PFSK-1 (cell line): ENCODE results near the gene LYG2.

Experiments used
- FOXP2 ChIP-seq: optimal IDR thresholded peaks from 2 replicates; pipeline ENCODE3; 2011; ENCODE audit warnings: borderline replicate concordance, control low read depth, inconsistent platforms; ENCODE audit not compliant: insufficient read depth; ENCODE audit errors: extremely low read length, extremely low read depth
- POLR2AphosphoS5 ChIP-seq: IDR thresholded peaks from 2 replicates; pipeline ENCODE4 v1.6.1; 2012; ENCODE audit warnings: low read depth, mild to moderate bottlenecking, control low read depth, low read length, moderate library complexity
- REST ChIP-seq, 2 experiments: IDR thresholded peaks; 2 replicates each; pipeline versions ENCODE4 v1.6.1 to v1.8.0; 2011 to 2012; ENCODE audit warnings: low read depth in 2 of 2, low read length in 2 of 2, control low read depth in 1 of 2, inconsistent platforms in 1 of 2, mild to moderate bottlenecking in 1 of 2, moderate library complexity in 1 of 2; ENCODE audit not compliant: insufficient read depth in 1 of 2
- SIN3A ChIP-seq: IDR thresholded peaks from 2 replicates; pipeline ENCODE4 v1.6.1; 2012; ENCODE audit warnings: mild to moderate bottlenecking, low read length, moderate library complexity, borderline replicate concordance; ENCODE audit not compliant: insufficient read depth
- TAF1 ChIP-seq: IDR thresholded peaks from 2 replicates; pipeline ENCODE4 v1.6.1; 2012; ENCODE audit warnings: low read length, control low read depth, borderline replicate concordance; ENCODE audit not compliant: insufficient read depth

Gene LYG2

GRCh38 chr2:99260184-99260583, 4.7 kb upstream of the LYG2 start:
- TF ChIP-seq TAF1 (no peak), FOXP2 (no peak), SIN3A (no peak), POLR2AphosphoS5 (no peak), REST (IDR thresholded peaks at IDR 0.05; ENCODE audit: insufficient read depth in 1 of 2, low read depth in 2 of 2, low read length in 2 of 2) (no peak)

DNA sequence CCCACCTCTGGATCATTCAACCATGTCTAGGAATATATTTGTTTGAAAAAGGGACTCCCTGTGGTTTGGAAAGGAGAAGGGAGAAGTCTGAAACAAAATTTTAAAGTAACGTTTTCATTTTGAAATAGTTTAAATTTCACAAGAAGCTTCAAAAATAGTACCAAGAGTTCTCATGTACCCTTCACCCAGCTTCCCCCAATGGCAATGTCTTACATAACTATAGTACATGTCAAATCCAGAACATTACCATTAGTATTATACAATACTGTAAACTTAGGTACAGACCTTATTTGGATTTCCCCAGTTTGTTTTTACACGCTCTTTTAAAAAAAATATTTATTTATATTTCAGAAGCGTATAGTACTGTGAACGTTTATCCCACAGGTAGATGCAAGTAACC, 4.0 kb upstream of the LYG2 start:
- TF ChIP-seq REST (IDR thresholded peaks at IDR 0.05; ENCODE audit: insufficient read depth in 1 of 2, low read depth in 2 of 2, low read length in 2 of 2) = no peak
- TF ChIP-seq SIN3A = no peak
- no peak for TF ChIP-seq POLR2AphosphoS5
- no peak for TF ChIP-seq FOXP2
- TF ChIP-seq TAF1 = no peak

- TF ChIP-seq SIN3A = no peak
- TF ChIP-seq FOXP2 = no peak
- TF ChIP-seq TAF1 = no peak
- TF ChIP-seq POLR2AphosphoS5 = no peak
- TF ChIP-seq REST (IDR thresholded peaks at IDR 0.05; ENCODE audit: insufficient read depth in 1 of 2, low read depth in 2 of 2, low read length in 2 of 2) = no peak
Observed at GRCh38 chr2:99256677-99257076, 1.2 kb upstream of the LYG2 start.

DNA sequence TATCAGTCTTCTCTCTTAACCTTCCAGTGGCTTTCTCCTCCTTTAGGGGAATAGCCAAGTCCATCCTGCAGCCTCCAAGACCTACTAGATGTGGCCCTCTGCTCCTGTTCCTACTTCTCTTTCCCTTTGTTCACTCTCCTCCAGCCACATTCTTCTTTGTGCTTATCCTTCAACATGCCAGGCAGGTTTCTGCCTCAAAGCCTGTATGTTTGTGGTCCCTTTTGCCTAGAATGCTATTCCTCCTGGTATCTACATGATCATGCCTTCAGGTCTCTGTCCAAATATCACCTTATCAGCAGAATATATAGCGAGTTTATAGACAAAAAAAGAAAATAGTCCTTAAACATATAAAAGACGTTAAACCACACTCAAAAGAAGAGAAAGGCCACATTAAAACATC, 5.5 kb downstream of the LYG2 start:
- TF ChIP-seq SIN3A (no peak), FOXP2 (no peak), TAF1 (no peak), REST (IDR thresholded peaks at IDR 0.05; ENCODE audit: insufficient read depth in 1 of 2, low read depth in 2 of 2, low read length in 2 of 2) (no peak), POLR2AphosphoS5 (no peak)

DNA sequence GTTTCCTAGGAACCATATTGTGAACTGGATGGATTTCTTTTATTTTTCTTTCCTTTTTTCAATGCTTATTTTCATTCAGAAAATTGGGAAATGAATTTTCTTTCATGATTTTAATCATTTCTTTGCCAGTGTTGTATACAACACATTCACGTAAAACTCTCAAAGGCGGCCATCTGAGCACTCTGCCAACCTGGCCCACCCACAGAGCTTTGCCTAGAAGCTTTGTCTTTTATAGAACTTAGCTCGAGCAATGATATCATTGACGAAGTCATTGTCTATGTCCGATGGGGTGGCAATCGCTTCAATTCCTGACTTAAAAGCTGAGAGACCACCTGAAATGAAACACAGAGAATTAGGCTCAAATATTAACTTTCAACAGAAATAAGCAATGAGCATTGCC, 13.3 kb downstream of the LYG2 start:
- TF ChIP-seq SIN3A (no peak), REST (IDR thresholded peaks at IDR 0.05; ENCODE audit: insufficient read depth in 1 of 2, low read depth in 2 of 2, low read length in 2 of 2) (no peak)
